ENCODE results near the gene TSPAN3.

TSPAN3 gene

DNA sequence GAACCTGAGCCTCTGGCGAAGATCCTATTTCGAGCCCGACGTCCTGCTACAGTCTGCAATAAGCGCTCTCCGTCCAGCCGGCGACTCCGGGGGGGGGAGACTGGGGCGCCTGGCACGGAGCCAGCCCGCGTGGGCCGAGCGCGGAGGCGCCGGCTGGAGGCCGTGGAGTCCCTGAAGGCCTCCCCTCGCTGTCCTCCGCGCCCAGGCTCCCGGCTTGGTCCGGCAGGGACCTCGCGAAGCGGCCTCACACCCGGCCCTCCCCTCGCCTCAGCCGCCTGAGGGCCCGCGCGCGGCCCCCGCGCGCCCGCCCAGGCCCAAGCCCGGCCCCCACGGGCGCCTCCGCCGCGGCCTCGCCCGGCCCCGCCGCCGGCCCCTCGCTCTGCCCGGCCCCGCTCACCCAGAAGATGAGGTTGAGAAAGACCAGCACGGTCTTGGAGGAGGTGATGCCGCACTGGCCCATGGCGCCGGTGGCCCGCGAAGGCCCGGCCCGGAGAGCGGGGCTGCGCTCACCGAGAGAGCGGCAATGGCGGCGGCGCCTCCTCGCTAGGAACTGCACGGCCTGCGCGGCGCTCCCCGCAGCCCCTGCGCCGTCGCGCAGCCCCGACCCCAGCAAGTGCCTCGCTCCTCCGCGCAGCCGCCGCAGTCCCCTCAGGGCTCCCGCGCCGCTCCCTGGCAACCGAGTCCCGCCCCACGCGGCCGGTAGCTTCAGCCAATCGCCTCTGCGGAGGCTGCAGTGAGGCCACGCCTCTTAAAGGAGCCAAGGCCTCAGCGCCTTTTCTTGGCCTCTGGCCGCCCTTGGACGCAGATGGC, at the start of gene TSPAN3:
TSPAN3 (minus strand) TSS at position 615 of the 810 bp plus-strand sequence; CDS start at position 460, 155 bp downstream.
- DNase-seq = peak; percentile 95

DNA sequence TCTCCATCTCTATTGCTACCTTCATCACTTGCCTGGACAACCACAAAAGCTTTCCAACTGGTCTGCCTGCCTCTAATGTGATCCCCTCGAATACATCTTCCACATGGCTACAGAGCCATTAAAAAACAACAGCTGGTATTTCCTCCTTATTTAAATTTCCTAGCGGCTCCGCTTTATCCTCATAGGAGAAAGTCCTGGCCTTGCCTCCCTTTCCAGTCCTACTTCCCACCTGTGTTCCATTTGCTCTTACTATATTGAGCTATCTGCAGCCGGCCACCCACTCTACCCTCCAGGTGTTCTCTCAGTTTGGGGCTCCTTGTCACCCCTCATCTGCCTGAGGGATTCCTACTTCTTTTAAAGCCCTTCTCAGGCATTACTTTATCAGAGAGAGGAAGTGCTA, 49.7 kb upstream of the TSPAN3 start:
- DNase-seq = no peak

- DNase-seq = no peak
Measured at GRCh38 chr15:77119446-77119845, 48.5 kb upstream of the TSPAN3 start.

DNA sequence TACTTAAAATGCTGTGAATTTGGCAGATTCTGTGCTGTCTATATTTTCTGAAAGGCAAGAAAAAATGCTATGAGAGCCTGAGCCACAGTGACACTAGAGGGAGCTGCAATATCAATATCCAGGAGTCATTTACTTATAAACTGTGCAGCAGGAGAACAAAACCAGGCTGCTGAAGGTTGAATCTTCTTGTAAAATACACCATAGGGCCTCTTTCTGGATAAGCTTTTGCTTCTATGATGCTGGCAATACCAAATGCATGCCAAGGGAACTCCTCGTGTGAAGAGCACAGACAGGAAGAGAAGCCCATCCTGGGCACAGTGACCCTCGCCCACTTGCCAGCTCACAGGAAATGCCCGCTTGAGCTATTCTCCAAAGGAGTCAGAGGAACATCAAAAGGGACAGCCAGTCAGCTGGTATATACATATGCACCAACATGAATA, 48.0 kb upstream of the TSPAN3 start:
- DNase-seq = peak; percentile 46

GRCh38 chr15:77115179-77115578, 44.3 kb upstream of the TSPAN3 start:
- no peak for DNase-seq

- DNase-seq = no peak
Measured at GRCh38 chr15:77112838-77113504, 42.1 kb upstream of the TSPAN3 start.

- no peak for DNase-seq
Measured at GRCh38 chr15:77111789-77112188, 40.9 kb upstream of the TSPAN3 start.

DNA sequence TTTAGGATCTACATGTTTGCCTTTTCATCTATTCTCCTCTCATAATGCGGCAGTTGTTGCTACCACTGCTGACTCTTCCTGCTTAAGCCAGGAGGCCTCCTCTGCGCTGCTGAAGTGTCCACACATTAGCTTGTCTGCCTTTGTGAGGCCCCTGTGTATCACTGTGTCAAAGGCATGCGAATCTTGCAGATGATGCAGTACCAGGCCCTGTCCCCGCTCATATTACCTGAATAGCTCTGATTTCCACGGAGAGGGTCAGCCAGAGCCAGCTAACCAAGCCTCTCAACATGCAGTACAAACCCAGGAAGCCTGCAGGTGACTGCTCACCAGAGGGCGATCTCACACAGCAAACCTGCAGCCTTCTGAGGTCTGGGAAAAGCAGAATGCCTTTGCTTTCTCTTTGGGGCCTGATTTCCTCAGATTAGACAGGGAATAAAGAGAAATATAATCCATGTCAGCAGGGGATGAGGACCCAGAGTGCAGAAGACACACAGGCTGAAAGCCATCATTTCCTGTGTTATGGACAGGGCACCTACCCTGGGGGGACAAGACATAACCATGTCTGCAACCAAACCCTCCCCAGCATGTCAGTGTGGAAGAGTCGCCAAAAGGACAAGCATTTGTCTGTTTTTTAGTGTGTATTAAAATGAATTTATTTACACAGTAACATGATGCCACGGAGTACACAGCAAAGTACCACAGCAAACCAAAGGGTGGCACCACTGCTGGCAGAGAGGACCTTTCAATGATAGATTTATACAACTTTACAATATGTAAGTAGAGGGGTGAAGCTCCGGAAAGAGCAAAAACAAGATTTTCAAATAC, 36.8 kb upstream of the TSPAN3 start:
- peak; percentile 44 for DNase-seq

- no peak for DNase-seq
Measured at GRCh38 chr15:77107068-77107467, 36.2 kb upstream of the TSPAN3 start.

- DNase-seq = no peak
Measured at GRCh38 chr15:77104155-77104554, 33.2 kb upstream of the TSPAN3 start.

- no peak for DNase-seq
Measured at GRCh38 chr15:77099741-77100463, 29.0 kb upstream of the TSPAN3 start.

- no peak for DNase-seq
Measured at GRCh38 chr15:77098572-77098971, 27.7 kb upstream of the TSPAN3 start.

DNA sequence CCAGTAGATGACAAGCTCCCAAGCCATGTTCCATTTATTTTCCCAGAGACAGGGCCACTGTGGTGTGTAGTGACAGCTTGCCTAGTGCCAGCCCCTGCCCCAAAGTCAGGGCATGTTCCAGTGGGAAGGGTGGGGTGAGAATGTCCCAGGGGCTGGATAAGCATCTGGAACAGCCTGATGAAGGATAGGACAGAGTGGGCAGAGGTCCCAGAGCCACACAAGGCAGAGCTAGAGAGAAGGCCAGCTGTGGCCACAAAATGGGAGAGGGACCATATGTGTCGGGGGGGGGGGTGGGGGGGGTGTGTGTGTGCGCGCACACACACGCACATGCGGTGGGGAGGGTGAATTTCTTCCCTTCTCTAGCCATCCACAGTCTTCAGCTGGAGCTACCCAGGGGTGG, 27.0 kb upstream of the TSPAN3 start:
- DNase-seq = no peak

DNA sequence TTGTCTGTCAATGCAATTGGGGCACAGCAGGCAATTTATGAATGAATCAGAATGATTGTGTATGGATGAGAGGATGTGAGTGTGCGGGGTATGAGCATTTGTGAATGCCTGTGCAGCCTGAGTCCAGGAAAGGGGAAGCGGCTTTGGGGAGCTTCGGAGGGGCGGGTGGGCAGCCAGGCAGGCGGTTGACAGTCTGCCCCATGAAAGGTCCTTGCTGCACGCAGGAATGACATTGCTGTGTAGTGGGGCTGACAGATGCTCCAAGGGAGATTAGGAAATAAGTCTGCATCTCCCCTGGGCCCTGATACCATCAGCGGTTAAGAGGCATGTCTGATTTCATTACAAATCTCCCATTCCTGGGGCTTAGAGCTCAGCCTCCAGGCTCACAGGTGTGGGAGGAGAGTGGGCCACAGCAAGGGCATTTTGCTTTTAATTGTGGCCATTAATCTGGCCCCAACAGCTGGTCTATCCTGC, 26.4 kb upstream of the TSPAN3 start:
- no peak for DNase-seq

DNA sequence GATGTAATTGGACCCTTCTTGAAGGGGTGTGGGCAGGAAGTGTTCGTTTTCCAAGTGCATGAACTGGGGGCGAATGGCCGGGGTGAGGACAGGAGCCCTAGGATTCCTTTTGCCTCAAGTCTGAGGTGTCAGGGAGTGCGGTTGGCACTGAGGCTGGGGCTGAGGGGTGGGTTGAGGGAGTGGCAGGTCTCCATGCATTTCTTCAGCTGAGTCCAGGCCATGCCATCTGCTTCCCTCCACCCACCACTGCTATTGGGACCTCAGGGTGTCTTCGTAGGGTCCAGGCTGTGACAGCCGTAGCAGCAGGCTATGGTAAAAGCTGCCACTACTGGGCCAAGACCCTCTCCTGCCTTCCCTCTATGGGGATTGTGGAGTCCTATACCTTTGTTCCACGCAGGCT, 25.6 kb upstream of the TSPAN3 start:
- no peak for DNase-seq

DNA sequence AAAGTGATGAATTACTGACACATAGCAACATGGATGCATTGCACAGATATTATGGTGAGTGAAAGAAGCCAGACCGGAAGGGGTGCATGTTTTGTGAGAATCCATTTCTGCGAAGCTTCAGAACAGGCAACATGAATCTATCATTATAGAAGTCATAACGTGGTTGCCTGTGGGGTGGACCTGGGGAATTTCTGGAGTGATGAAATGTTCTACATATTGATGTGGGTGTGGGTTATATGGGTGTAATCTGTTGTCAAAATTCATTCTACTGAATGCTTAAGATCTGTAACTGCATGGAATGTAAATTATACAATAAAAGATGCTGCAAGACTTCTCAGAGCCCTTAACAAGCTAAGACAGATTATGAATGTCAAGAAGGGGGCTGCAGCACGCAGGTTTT, 25.2 kb upstream of the TSPAN3 start:
- no peak for DNase-seq

GRCh38 chr15:77094397-77095030, 23.6 kb upstream of the TSPAN3 start:
- DNase-seq = no peak

- no peak for DNase-seq
Measured at GRCh38 chr15:77093436-77093835, 22.5 kb upstream of the TSPAN3 start.

DNA sequence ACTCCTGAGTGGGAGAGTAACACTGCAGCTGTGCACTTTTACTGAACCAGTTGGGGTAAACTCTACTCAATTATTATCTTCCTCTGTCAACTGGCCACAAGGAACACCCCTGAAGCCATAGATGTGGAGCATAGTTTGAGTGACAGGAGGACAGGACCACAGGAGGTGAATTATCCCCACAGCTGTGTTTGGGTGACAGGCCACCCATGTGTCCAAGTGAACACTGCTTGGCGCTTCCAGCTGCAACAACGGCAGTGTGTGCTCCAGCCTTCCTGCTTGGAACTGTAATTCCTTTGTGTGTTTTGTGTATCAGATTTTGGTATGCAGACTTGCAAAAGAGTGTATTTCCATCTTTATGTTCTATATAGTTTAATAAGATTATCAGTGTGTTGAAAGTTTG, 20.2 kb upstream of the TSPAN3 start:
- DNase-seq = no peak

DNA sequence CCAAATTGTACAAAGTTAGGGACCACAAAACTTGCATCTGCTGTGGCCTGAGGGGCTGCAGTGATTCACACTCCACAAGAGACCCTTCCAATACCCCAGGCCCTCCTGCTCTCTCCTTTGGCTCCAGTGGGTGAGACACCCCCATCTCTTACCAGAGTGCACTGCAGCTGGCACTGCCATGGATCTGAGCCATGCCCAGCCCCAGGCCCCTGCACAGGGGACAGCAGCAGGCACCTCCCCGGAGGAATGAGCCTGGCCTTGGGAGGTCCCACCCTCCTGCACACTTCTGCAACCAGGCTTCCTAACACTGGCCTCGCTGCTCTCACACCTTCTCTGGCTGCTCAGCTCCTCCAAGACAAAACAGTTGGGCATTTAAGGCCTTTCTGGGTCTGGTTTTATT, 16.3 kb upstream of the TSPAN3 start:
- no peak for DNase-seq

- DNase-seq = no peak
Measured at GRCh38 chr15:77085297-77085696, 14.4 kb upstream of the TSPAN3 start.

GRCh38 chr15:77084436-77084835, 13.5 kb upstream of the TSPAN3 start:
- no peak for DNase-seq
